Measurements from ENCODE around the gene PEX5L. TPM values are rescaled to one million over a fixed set of nuclear protein-coding genes. Genes with fewer than 3 reads are reported as not detected.
"Not testable (repeated sequence)": the region's sequence is repeated elsewhere in the genome, so short reads cannot be mapped to it uniquely, and the experiment has no call there.

Gene PEX5L
- total RNA-seq, 3 donors from 2014 or later, result 0.12 to 0.78 (median 0.25) TPM

GRCh38 chr3:179801263-179801662, 235.5 kb downstream of the PEX5L start:
- H3K4me1 ChIP-seq (ENCODE audit: low read depth), result no peaks in the 10 kb centered on the region
- no peaks in the 10 kb centered on the region for H3K36me3 ChIP-seq (ENCODE audit: low read depth)
- no peak for ATAC-seq
- no peak overlapping the region for H3K4me3 ChIP-seq
- intact Hi-C loops (cut with DNase I, micrococcal nuclease), result no loop called here
- H3K9me3 ChIP-seq, result no peaks in the 10 kb centered on the region
- no peak for TF ChIP-seq CTCF (IDR thresholded peaks at IDR 0.05)
- DNase-seq, result no peak

GRCh38 chr3:179797192-179797591, 239.5 kb downstream of the PEX5L start:
- no peak overlapping the region for H3K4me3 ChIP-seq
- DNase-seq (no peak), ATAC-seq (no peak)
- H3K9me3 ChIP-seq, result no peaks in the 10 kb centered on the region
- no peaks in the 10 kb centered on the region for H3K4me1 ChIP-seq (ENCODE audit: low read depth)
- H3K36me3 ChIP-seq (ENCODE audit: low read depth), result no peaks in the 10 kb centered on the region
- no peak for TF ChIP-seq CTCF (IDR thresholded peaks at IDR 0.05)
- intact Hi-C loops (cut with DNase I, micrococcal nuclease), result no loop called here

- no peak for TF ChIP-seq CTCF (IDR thresholded peaks at IDR 0.05)
- intact Hi-C loops (cut with DNase I, micrococcal nuclease), result no loop called here
- H3K9me3 ChIP-seq, result no peaks in the 10 kb centered on the region
- ATAC-seq (no peak), DNase-seq (no peak)
- no peaks in the 10 kb centered on the region for H3K4me1 ChIP-seq (ENCODE audit: low read depth)
- H3K4me3 ChIP-seq, result no peak overlapping the region
- no peaks in the 10 kb centered on the region for H3K36me3 ChIP-seq (ENCODE audit: low read depth)
Measured at GRCh38 chr3:179796421-179796820, 240.3 kb downstream of the PEX5L start.

GRCh38 chr3:179794355-179794754, 242.4 kb downstream of the PEX5L start:
- Histone ChIP-seq H3K4me1 (ENCODE audit: low read depth) (no peaks in the 10 kb centered on the region), H3K4me3 (no peak overlapping the region), H3K9me3 (no peaks in the 10 kb centered on the region), H3K36me3 (ENCODE audit: low read depth) (no peaks in the 10 kb centered on the region)
- intact Hi-C loops (cut with DNase I, micrococcal nuclease), result no loop called here
- no peak for TF ChIP-seq CTCF (IDR thresholded peaks at IDR 0.05)
- DNase-seq (no peak), ATAC-seq (no peak)

- H3K36me3 ChIP-seq (ENCODE audit: low read depth), result no peaks in the 10 kb centered on the region
- DNase-seq (no peak), ATAC-seq (no peak)
- no peaks in the 10 kb centered on the region for H3K9me3 ChIP-seq
- H3K4me3 ChIP-seq, result no peak overlapping the region
- no peak for TF ChIP-seq CTCF (IDR thresholded peaks at IDR 0.05)
- intact Hi-C loops (cut with DNase I, micrococcal nuclease), result no loop called here
- no peaks in the 10 kb centered on the region for H3K4me1 ChIP-seq (ENCODE audit: low read depth)
Measured at GRCh38 chr3:179791793-179792192, 244.9 kb downstream of the PEX5L start.

GRCh38 chr3:179788996-179789395, 247.7 kb downstream of the PEX5L start:
- H3K4me3 ChIP-seq, result no peak overlapping the region
- intact Hi-C loops (cut with DNase I, micrococcal nuclease), result no loop called here
- TF ChIP-seq CTCF (IDR thresholded peaks at IDR 0.05), result no peak
- DNase-seq (no peak), ATAC-seq (no peak)
- H3K4me1 ChIP-seq (ENCODE audit: low read depth), result no peaks in the 10 kb centered on the region
- H3K36me3 ChIP-seq (ENCODE audit: low read depth), result no peaks in the 10 kb centered on the region
- no peaks in the 10 kb centered on the region for H3K9me3 ChIP-seq

GRCh38 chr3:179782841-179783240, 253.9 kb downstream of the PEX5L start:
- H3K4me3 ChIP-seq; H3K36me3 ChIP-seq (ENCODE audit: low read depth); intact Hi-C loops (cut with DNase I, micrococcal nuclease); H3K4me1 ChIP-seq (ENCODE audit: low read depth); H3K9me3 ChIP-seq; ATAC-seq; DNase-seq: not testable (repeated sequence)

Measured in mucosa of descending colon (tissue), 3 donors.